Measurements from ENCODE around the gene COLEC12. TPM values are rescaled to one million over a fixed set of nuclear protein-coding genes. Genes with fewer than 3 reads are reported as not detected.
"Not testable (repeated sequence)": the region's sequence is repeated elsewhere in the genome, so short reads cannot be mapped to it uniquely, and the experiment has no call there.

The COLEC12 gene
- polyA plus RNA-seq, 1 donor (not counting 4 experiments of a cell fraction or from before 2014, with no cell fraction given) = not detected

DNA sequence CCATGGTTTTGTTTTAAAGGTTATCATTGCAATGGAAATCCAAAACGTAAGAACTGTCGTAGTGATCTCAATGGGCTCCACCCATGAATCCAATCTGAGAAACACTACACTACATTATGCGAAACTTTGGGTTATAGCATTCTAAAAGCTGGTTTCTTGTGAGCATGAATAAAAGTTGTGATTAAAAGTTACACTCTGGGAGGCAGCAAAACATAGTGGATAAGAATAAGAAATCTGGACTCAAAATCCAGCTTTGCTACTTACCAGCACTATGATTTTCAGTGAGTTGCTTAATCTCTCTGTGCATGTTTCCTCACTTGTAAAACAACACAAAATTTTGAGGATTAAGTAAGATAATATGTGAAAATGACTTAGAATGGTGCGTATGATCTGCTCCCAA is 207.0 kb downstream of the COLEC12 start:
- Histone ChIP-seq H2AFZ (ENCODE audit: control insufficient read depth, low read length) (no peak overlapping the region), H3K27me3 (ENCODE audit: control insufficient read depth, extremely low read depth, insufficient read depth, low read length) (no peaks in the 10 kb centered on the region), H3K4me2 (ENCODE audit: control insufficient read depth, extremely low read depth, insufficient read depth, low read depth, low read length) (no peak overlapping the region), H3K4me3 (ENCODE audit: control insufficient read depth in 2 of 3, extremely low read depth in 1 of 3, insufficient read depth in 2 of 3, low read depth in 1 of 3, low read length in 3 of 3) (no peak overlapping the region), H3K9me3 (ENCODE audit: control insufficient read depth, low read depth, low read length) (no peaks in the 10 kb centered on the region), H3K27ac (ENCODE audit: control insufficient read depth, insufficient read depth, low read length) (no peak overlapping the region), H3K36me3 (ENCODE audit: control insufficient read depth in 2 of 2, extremely low read depth in 1 of 2, insufficient read depth in 2 of 2, low read length in 2 of 2) (no peaks in the 10 kb centered on the region), H3K9ac (ENCODE audit: control insufficient read depth, extremely low read depth, insufficient read depth, low read length) (no peak overlapping the region), H4K20me1 (ENCODE audit: control insufficient read depth, extremely low read depth, insufficient read depth, low read length) (no peaks in the 10 kb centered on the region), H3K9me1 (ENCODE audit: control insufficient read depth, extremely low read depth, insufficient read depth, low read length) (no peaks in the 10 kb centered on the region), H3K79me2 (ENCODE audit: control insufficient read depth, insufficient read depth, low read length) (no peaks in the 10 kb centered on the region), H3K4me1 (ENCODE audit: control insufficient read depth, extremely low read depth, insufficient read depth, low read length) (no peaks in the 10 kb centered on the region)
- no peak for FAIRE-seq
- DNase-seq (ENCODE audit: low read depth, low spot score) = no peak
- no peak for TF ChIP-seq EZH2 (IDR thresholded peaks at IDR 0.05; ENCODE audit: low read length)
- TF ChIP-seq, protein P1, sequence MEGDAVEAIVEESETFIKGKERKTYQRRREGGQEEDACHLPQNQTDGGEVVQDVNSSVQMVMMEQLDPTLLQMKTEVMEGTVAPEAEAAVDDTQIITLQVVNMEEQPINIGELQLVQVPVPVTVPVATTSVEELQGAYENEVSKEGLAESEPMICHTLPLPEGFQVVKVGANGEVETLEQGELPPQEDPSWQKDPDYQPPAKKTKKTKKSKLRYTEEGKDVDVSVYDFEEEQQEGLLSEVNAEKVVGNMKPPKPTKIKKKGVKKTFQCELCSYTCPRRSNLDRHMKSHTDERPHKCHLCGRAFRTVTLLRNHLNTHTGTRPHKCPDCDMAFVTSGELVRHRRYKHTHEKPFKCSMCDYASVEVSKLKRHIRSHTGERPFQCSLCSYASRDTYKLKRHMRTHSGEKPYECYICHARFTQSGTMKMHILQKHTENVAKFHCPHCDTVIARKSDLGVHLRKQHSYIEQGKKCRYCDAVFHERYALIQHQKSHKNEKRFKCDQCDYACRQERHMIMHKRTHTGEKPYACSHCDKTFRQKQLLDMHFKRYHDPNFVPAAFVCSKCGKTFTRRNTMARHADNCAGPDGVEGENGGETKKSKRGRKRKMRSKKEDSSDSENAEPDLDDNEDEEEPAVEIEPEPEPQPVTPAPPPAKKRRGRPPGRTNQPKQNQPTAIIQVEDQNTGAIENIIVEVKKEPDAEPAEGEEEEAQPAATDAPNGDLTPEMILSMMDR (optimal IDR thresholded peaks at IDR 0.05 in 1 of 3, IDR thresholded peaks at IDR 0.05 in 1 of 3, conservative IDR thresholded peaks at IDR 0.05 in 1 of 3; ENCODE audit: extremely low read depth in 1 of 3, insufficient read depth in 2 of 3, low read length in 3 of 3) = no peak
- dilution Hi-C loops (cut with MboI; ENCODE audit: extremely low pct_ligation_motif_present, low sequenced_read_pairs) = no loop called here

DNA sequence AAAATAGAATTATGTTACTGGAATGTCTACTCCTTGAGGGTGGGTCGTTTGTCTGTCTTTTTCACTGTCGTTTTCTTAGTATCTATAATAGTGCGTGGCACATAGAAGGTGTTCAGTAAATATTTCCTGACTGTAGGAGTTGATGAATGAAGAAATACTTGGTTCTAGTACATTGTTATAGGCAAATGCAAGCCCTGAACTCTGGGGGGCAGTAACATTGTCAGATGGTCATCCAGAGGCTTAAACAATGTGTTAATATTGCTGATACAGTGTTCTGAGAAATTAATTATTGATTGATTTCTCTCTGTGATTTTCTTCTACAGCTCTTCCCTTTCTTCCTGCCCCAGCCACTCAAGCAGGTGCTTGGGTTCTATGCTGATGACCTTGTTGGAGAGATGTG is 208.2 kb downstream of the COLEC12 start:
- H3K4me1 ChIP-seq (ENCODE audit: control insufficient read depth, extremely low read depth, insufficient read depth, low read length) = no peaks in the 10 kb centered on the region
- no peak for FAIRE-seq

DNA sequence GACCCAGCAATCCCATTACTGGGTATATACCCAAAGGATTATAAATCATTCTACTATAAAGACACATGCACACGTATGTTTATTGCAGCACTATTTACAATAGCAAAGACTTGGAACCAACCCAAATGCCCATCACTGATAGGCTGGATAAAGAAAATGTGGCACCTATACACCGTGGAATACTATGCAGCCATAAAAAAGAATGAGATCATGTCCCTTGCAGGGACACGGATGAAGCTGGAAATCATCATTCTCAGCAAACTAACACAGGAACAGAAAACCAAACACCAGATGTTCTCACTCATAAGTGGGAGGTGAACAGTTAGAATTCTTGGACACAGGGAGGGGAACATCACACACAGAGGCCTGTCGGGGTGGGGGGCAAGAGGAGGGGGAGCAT is 210.5 kb downstream of the COLEC12 start:
- H2AFZ ChIP-seq (ENCODE audit: control insufficient read depth, low read length); FAIRE-seq; H4K20me1 ChIP-seq (ENCODE audit: control insufficient read depth, extremely low read depth, insufficient read depth, low read length); H3K79me2 ChIP-seq (ENCODE audit: control insufficient read depth, insufficient read depth, low read length); H3K4me2 ChIP-seq (ENCODE audit: control insufficient read depth, extremely low read depth, insufficient read depth, low read depth, low read length); H3K4me1 ChIP-seq (ENCODE audit: control insufficient read depth, extremely low read depth, insufficient read depth, low read length); H3K27ac ChIP-seq (ENCODE audit: control insufficient read depth, insufficient read depth, low read length); DNase-seq (ENCODE audit: low read depth, low spot score); H3K9ac ChIP-seq (ENCODE audit: control insufficient read depth, extremely low read depth, insufficient read depth, low read length); H3K27me3 ChIP-seq (ENCODE audit: control insufficient read depth, extremely low read depth, insufficient read depth, low read length); dilution Hi-C loops (cut with MboI; ENCODE audit: extremely low pct_ligation_motif_present, low sequenced_read_pairs); H3K36me3 ChIP-seq (ENCODE audit: control insufficient read depth in 2 of 2, extremely low read depth in 1 of 2, insufficient read depth in 2 of 2, low read length in 2 of 2); H3K9me3 ChIP-seq (ENCODE audit: control insufficient read depth, low read depth, low read length); H3K4me3 ChIP-seq (ENCODE audit: control insufficient read depth in 2 of 3, extremely low read depth in 1 of 3, insufficient read depth in 2 of 3, low read depth in 1 of 3, low read length in 3 of 3); H3K9me1 ChIP-seq (ENCODE audit: control insufficient read depth, extremely low read depth, insufficient read depth, low read length): not testable (repeated sequence)

More for the DNA sequence above, 208.2 kb downstream of the COLEC12 start:
- DNase-seq (ENCODE audit: low read depth, low spot score) = no peak
- Histone ChIP-seq H3K27ac (ENCODE audit: control insufficient read depth, insufficient read depth, low read length) (no peak overlapping the region), H3K36me3 (ENCODE audit: control insufficient read depth in 2 of 2, extremely low read depth in 1 of 2, insufficient read depth in 2 of 2, low read length in 2 of 2) (no peaks in the 10 kb centered on the region), H2AFZ (ENCODE audit: control insufficient read depth, low read length) (no peak overlapping the region), H4K20me1 (ENCODE audit: control insufficient read depth, extremely low read depth, insufficient read depth, low read length) (no peaks in the 10 kb centered on the region), H3K27me3 (ENCODE audit: control insufficient read depth, extremely low read depth, insufficient read depth, low read length) (no peaks in the 10 kb centered on the region), H3K4me3 (ENCODE audit: control insufficient read depth in 2 of 3, extremely low read depth in 1 of 3, insufficient read depth in 2 of 3, low read depth in 1 of 3, low read length in 3 of 3) (no peak overlapping the region), H3K79me2 (ENCODE audit: control insufficient read depth, insufficient read depth, low read length) (no peaks in the 10 kb centered on the region), H3K9me1 (ENCODE audit: control insufficient read depth, extremely low read depth, insufficient read depth, low read length) (no peaks in the 10 kb centered on the region), H3K4me2 (ENCODE audit: control insufficient read depth, extremely low read depth, insufficient read depth, low read depth, low read length) (no peak overlapping the region), H3K9me3 (ENCODE audit: control insufficient read depth, low read depth, low read length) (no peaks in the 10 kb centered on the region), H3K9ac (ENCODE audit: control insufficient read depth, extremely low read depth, insufficient read depth, low read length) (no peak overlapping the region)
- dilution Hi-C loops (cut with MboI; ENCODE audit: extremely low pct_ligation_motif_present, low sequenced_read_pairs) = no loop called here
- no peak for TF ChIP-seq EZH2 (IDR thresholded peaks at IDR 0.05; ENCODE audit: low read length)
- TF ChIP-seq, protein P1 (optimal IDR thresholded peaks at IDR 0.05 in 1 of 3, IDR thresholded peaks at IDR 0.05 in 1 of 3, conservative IDR thresholded peaks at IDR 0.05 in 1 of 3; ENCODE audit: extremely low read depth in 1 of 3, insufficient read depth in 2 of 3, low read length in 3 of 3) = no peak

Measured in keratinocyte (primary cell).